Upper lobe of left lung (tissue), 4 donors: ENCODE results near the gene RASSF4.

Experiments
- EP300 ChIP-seq, 4 donors: sonication (generic); formaldehyde crosslinking; IDR thresholded peaks; one replicate each; pipeline ENCODE4 v1.5.1; 2017; ENCODE audit warnings: antibody characterized with exemption in 4 of 4, control low read depth in 2 of 4
- POLR2A ChIP-seq, 4 donors: fragments of 450-650 bp; IDR thresholded peaks; one replicate each; pipeline ENCODE4 v1.5.1; 2016 to 2017; ENCODE audit warnings: antibody characterized with exemption in 4 of 4, mild to moderate bottlenecking in 2 of 4
- POLR2AphosphoS5 ChIP-seq, 2 donors: sonication (generic); formaldehyde crosslinking; IDR thresholded peaks; one replicate each; pipeline ENCODE4 v1.5.1; 2017; ENCODE audit warnings: antibody characterized with exemption in 2 of 2
- TF ChIP-seq, protein P1 (sequence below), 6 experiments: fragments of 450-650 bp in 4 of 6; fragments of 200-600 bp in 2 of 6; sonication (generic) in 2 of 6; IDR thresholded peaks; one replicate each; pipeline ENCODE4 v1.5.1; 2016 to 2019; ENCODE audit warnings: antibody characterized with exemption in 6 of 6

DNA sequence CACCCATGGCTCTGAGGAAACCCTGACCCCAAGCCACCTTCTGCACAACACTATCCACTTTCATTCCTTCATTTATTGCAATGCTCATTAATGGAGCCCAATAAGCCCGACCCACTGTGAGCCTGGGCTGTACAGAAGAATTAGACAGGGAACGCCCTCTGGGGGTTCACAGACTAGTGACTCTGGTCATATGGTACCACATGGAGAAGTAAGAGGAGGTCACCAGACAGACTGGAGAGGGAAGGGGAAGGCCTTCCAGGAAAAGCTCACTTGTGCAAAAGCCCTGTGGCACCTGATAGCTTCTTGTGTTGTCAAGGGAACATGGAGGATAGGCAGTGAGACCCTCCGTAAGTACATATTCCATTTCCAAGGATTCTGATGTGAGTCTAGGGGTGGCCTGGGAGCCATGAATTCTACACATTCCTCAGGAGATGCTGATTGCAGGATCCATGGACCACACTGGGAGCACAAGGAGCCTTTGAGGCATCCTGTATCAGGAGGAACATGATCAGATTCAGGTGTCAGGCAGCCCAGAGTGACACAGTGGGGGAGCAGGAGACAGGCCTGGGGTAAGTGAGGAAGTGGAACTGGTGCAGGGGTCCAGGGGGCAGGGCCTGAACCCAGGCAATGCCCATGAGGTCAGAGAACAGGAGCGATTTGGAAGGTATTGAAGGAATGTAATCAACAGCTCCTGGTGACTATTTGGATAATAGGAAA lies 28.5 kb upstream of the RASSF4 start:
- TF ChIP-seq, protein P1, sequence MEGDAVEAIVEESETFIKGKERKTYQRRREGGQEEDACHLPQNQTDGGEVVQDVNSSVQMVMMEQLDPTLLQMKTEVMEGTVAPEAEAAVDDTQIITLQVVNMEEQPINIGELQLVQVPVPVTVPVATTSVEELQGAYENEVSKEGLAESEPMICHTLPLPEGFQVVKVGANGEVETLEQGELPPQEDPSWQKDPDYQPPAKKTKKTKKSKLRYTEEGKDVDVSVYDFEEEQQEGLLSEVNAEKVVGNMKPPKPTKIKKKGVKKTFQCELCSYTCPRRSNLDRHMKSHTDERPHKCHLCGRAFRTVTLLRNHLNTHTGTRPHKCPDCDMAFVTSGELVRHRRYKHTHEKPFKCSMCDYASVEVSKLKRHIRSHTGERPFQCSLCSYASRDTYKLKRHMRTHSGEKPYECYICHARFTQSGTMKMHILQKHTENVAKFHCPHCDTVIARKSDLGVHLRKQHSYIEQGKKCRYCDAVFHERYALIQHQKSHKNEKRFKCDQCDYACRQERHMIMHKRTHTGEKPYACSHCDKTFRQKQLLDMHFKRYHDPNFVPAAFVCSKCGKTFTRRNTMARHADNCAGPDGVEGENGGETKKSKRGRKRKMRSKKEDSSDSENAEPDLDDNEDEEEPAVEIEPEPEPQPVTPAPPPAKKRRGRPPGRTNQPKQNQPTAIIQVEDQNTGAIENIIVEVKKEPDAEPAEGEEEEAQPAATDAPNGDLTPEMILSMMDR (IDR thresholded peaks at IDR 0.05): no peak
- no peak for TF ChIP-seq POLR2A (IDR thresholded peaks at IDR 0.05)
- no peak for TF ChIP-seq EP300 (IDR thresholded peaks at IDR 0.05)
- no peak for TF ChIP-seq POLR2AphosphoS5 (IDR thresholded peaks at IDR 0.05)
